Thyroid gland (tissue), 4 donors: Measurements from ENCODE around the gene EIF3A.

ENCODE experiments used
- CTCF ChIP-seq, 6 experiments: fragments of 200-600 bp in 3 of 6; fragments of 450-650 bp in 3 of 6; sonication (generic) in 3 of 6; IDR thresholded peaks; one replicate each; pipeline ENCODE4 v1.5.1; 2016 to 2019; ENCODE audit warnings: antibody characterized with exemption in 6 of 6, mild to moderate bottlenecking in 2 of 6, inconsistent platforms in 1 of 6, moderate library complexity in 1 of 6
- POLR2A ChIP-seq, 2 donors: fragments of 450-650 bp; IDR thresholded peaks; one replicate each; pipeline ENCODE4 v1.6.1; 2017; ENCODE audit warnings: antibody characterized with exemption in 2 of 2, mild to moderate bottlenecking in 2 of 2, moderate library complexity in 1 of 2

GRCh38 chr10:119042169-119042568 is 38.4 kb downstream of the EIF3A start:
- TF ChIP-seq CTCF (IDR thresholded peaks at IDR 0.05) = no peak
- TF ChIP-seq POLR2A (IDR thresholded peaks at IDR 0.05) = no peak
